DMS79 (cell line): ENCODE data around the gene TMEM86B.

Experiments
- DNase-seq: peaks from one replicate; lab custom pipeline; 2025; lab: John Stamatoyannopoulos, UW

The TMEM86B gene

GRCh38 chr19:55257461-55258420 lies 29.2 kb upstream of the TMEM86B start:
- no peak for DNase-seq

- DNase-seq = no peak
Measured at GRCh38 chr19:55256562-55257460, 28.2 kb upstream of the TMEM86B start.

GRCh38 chr19:55255618-55256423 lies 27.3 kb upstream of the TMEM86B start:
- DNase-seq = peak; percentile 46

- DNase-seq = no peak
Measured at GRCh38 chr19:55254625-55254977, 26.0 kb upstream of the TMEM86B start.

GRCh38 chr19:55253842-55254624 lies 25.5 kb upstream of the TMEM86B start:
- peak; percentile 38 for DNase-seq

- no peak for DNase-seq
Measured at GRCh38 chr19:55252760-55253663, 24.4 kb upstream of the TMEM86B start.

GRCh38 chr19:55251341-55252081 lies 22.9 kb upstream of the TMEM86B start:
- no peak for DNase-seq

- no peak for DNase-seq
Measured at GRCh38 chr19:55250262-55251036, 21.9 kb upstream of the TMEM86B start.

- DNase-seq = no peak
Measured at GRCh38 chr19:55249841-55250240, 21.3 kb upstream of the TMEM86B start.

- DNase-seq = no peak
Measured at GRCh38 chr19:55248704-55249103, 20.1 kb upstream of the TMEM86B start.

- DNase-seq = no peak
Measured at GRCh38 chr19:55248166-55248675, 19.7 kb upstream of the TMEM86B start.

GRCh38 chr19:55247621-55248099 lies 19.1 kb upstream of the TMEM86B start:
- DNase-seq = no peak

GRCh38 chr19:55246462-55247451 lies 18.2 kb upstream of the TMEM86B start:
- DNase-seq = no peak

GRCh38 chr19:55245236-55245904 lies 16.8 kb upstream of the TMEM86B start:
- DNase-seq = no peak

GRCh38 chr19:55244004-55244680 lies 15.6 kb upstream of the TMEM86B start:
- DNase-seq = no peak

GRCh38 chr19:55242517-55242916 lies 14.0 kb upstream of the TMEM86B start:
- no peak for DNase-seq
